GM18858 (cell line): ENCODE data around the gene CGA.

Experiments
- ATAC-seq: cut with Tn5 transposase; IDR thresholded peaks from one replicate; pipeline ENCODE4 v1.9.1; 2021; ENCODE audit not compliant: unreplicated experiment

CGA gene

GRCh38 chr6:87089135-87089534 is 5.8 kb downstream of the CGA start:
- no peak for ATAC-seq

- peak; percentile 68 for ATAC-seq
These were observed 6.8 kb downstream of the CGA start for GRCh38 chr6:87088076-87088475.

- ATAC-seq: peak; percentile 45
These were observed 12.7 kb downstream of the CGA start for GRCh38 chr6:87082160-87082721.

DNA sequence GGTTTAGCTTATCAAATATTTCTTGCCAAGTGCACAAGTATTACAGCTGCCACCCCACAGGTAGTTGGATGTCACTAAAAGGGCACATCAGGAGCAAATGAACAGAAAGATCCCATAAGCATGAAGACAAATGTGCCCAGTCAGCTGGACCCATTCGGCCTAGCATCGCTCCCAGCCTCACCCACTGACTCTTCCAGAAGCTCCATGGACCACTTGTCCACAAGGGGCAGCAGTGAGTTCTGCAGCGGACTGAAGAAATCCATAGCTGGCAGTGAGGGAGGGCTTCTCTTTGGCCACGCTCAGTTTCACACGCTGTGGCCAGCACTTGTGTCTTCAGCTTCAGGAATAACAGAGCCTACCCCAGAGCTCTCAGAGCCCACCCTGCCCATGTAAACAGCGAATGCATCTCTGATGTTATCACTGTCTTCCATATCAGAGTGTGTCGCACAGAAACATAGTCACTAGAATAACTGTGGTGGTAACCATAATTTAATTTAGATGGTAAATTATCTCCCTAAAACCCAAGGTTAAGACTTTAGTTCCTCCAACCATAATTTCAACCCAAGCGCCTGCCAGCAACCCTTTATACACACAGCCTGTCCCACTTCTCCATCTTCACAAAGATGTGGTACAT is 15.8 kb downstream of the CGA start:
- peak; percentile 71 for ATAC-seq

GRCh38 chr6:87075168-87075567 is 19.7 kb downstream of the CGA start:
- ATAC-seq: no peak

DNA sequence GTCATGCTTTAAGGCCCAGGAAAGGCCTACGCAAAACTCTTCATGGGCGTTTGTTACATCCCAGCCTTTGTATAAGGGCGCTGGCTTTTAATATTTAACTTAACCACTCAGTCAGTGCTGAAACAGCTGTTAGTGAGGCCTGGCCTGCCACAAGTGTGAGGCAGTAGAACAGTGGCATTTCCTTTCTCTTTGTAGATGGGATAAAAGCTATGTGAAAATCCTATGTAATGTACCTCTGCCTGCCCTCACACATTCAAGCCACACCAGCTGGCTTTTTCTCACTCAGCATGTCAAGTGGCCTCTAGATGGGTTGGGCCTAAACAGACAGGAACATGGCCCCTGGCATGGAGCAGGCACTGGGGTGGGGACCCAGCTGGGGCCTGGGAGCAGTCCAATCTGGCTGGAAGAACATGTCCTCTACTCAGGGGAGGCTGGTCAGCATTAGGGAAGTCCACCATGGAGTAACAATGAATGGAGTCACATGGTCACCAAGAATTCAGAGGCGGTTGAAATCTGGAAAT is 20.7 kb downstream of the CGA start:
- ATAC-seq: no peak

GRCh38 chr6:87071683-87072082 is 23.2 kb downstream of the CGA start:
- peak; percentile 71 for ATAC-seq

DNA sequence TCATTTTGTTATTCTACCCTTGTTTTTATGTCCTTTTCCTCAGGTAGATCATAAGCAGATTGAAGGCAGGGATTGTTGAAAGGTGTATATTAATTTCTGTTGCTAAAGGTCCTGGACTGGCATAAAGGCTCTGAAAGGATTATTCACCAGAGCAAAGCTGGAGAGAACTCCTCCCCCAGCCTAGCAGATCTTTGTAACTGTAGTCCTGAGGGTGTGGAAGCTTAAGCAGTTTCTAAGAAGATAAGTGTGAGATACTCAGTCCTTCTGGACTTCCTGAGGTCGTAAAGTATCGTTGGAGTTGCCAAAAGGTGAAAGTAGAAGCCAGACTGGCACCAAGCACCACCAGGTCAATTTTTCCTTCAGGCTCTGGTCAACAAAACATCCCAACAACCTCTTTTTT is 24.2 kb downstream of the CGA start:
- no peak for ATAC-seq

DNA sequence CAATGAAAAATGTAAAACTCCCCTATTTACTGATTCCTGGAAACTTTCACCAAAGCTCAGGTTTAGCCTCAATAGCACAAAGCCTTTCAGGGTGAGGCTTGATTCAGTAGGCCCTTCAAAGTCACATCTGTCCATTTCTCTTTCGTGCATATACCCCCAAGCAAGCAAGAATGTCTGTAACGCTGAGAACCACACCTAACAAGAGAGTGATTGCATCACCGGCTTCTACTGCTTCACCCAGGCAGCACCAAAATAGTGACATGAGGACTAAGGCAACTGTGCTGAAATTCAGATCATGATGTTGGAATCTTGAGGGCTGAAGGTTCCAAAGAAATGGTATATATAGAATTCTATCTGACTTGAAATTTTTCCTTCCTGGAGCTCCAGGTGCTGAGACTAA is 26.1 kb downstream of the CGA start:
- no peak for ATAC-seq

- ATAC-seq: no peak
These were observed 28.2 kb downstream of the CGA start for GRCh38 chr6:87066449-87067333.

GRCh38 chr6:87065117-87065516 is 29.8 kb downstream of the CGA start:
- no peak for ATAC-seq

DNA sequence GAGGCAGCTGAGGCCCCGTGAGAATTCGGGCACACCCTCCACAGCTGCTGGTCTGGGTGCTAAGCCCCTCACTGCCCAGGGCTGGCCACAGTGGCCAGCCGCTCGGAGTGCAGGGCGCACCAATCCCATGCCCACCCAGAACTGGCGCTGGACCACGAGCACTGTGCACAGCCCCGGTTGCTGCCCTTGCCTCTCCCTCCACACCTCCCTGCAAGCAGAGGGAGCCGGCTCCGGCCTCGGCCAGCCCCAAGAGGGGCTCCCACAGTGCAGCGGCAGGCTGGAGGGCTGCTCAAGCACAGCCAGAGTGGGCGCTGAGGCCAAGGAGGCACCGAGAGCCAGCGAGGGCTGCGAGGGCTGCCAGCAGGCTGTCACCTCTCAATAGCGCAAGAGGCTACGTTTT is 35.0 kb downstream of the CGA start:
- ATAC-seq: no peak

- no peak for ATAC-seq
These were observed 40.6 kb downstream of the CGA start for GRCh38 chr6:87054143-87054833.

DNA sequence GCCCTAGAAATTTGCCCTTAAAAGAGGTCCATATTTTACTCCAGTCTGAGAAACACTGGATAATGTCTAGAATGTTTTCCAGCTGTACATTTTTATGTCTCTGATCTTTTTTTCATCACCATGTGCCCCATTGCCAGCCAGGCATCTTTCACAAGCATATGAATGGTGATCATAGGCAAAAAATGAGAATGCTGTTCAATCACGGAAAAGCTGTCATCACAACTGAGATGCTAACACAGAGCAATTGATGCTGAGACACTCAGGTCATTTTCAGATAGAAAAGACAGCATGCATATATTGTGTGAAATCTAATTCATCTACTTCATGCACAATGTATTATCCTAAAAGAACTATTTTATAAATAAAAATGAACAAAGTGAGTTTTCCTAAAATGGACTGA is 41.6 kb downstream of the CGA start:
- ATAC-seq: no peak

DNA sequence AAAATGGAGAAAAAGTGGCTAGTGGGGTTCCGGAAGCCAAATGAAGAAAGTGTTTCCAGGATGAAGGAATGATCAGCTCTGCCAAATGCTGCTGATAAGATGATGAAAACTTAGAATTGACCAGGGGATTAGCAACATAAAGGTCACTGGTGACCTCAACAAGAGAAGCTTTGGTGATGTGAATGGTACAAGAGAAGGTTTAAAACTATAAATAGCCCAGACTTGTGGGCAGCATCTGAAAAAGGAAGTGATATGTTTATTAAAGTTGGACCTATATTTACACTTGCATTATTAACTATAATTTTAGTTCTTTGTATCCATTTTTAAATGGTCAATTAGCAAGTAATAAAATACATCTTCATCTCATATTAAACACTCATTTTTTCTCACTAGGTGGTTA is 45.1 kb downstream of the CGA start:
- no peak for ATAC-seq

DNA sequence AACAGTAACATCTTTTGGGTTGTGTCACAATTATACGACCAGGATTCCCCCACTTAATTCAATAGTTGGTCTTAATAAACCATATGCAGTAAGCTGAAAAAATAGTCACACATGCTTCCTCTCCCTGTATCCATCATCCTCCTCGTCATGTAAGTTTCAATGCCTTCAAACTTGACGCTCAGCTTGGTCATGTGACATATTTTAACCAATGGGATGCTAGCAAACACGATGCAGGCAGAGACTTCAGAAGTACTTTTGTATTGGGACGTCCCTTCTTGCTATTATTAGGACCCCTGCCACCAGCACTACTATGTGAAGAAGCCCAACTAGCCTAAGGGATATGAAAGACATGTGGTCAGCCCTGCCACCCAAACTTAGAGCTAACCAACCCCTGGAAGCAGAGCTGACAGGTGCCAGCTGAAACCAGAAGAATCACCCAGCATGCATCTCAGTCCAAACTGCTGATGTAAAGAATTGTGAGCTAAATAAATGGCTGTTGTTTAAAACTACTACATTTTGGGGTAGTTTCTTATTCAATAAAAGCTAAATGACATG is 49.3 kb downstream of the CGA start:
- no peak for ATAC-seq

DNA sequence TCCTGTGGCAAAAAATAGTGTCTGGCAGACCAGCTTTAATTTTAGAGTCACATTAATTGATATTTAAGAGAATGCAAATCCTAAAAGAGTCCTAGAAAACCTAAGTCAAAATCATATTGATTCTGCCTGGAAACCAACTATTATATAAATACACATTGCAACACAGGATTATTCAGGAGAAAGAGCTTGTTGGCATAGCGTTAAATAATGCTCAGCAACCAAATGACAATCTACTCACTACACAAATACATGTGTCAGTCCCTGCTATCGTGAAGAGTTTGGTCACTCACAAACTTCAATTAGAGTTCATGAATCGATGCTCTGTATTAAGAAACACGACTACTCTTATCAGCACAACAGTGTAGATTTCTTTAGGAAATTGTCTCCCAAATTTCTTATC is 54.2 kb downstream of the CGA start:
- ATAC-seq: no peak
